Measurements from ENCODE around the gene ITGA8. TPM values are rescaled to one million over a fixed set of nuclear protein-coding genes. Genes with fewer than 3 reads are reported as not detected.

The ITGA8 gene
- 1.1 and 4.5 TPM in 2 replicates for total RNA-seq

DNA sequence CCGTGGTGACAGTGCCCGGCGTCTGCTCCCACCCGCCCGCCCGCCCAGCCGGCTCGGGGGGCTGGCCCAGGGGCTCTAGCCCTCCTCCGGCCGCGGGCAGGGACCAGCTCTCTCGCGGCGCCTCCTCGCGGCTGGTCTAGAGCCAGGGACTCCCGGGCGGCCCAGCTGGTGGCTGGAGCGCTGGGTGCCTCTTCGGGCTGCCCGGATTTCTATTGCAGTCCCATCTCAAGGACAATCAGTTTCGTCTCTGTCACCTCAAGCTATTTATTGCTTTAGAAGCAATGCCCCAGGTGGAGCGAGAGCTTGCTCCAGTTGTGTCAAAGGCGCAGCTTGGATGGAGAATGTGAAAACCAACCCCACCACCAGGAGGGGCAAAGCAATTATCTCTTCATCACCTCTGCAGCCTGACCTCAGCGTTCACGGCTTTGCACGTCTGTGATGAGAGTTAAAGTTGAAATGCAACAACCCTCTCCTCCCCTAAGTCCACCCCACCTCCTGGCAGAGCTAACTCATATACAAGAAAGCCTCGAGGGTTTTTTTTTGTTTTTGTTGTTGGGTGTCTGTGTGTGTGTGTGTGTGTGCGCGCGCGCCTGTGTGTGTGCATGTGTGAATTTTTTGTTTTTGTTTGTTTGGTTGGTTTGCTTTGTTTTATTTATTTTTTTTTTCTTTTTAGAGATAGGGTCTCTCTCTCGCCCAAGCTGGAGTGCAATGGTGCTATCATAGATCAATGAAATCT lies at the start of gene ITGA8:
ITGA8 (minus strand) TSS at position 24 of the 736 bp plus-strand sequence. CDS start 151 bp downstream, outside the sequence.

Other genes with a start within 250 kb of the ITGA8 start
- gene MINDY3, start 140.6 kb upstream of the ITGA8 start, total RNA-seq = 37.4 and 45.8 TPM in 2 replicates